Measurements from ENCODE around the gene RAI1.
A peak's percentile ranks its signal among the peaks of the same experiment; 100 is the strongest.

RAI1 gene

GRCh38 chr17:17849845-17850373 lies 168.7 kb downstream of the RAI1 start (continued):
- TF ChIP-seq ZNF391 (tag by site-specific recombination; IDR thresholded peaks at IDR 0.05; ENCODE audit: borderline replicate concordance, low read depth) (no peak), HOXC10 (CRISPR knock-in tag; IDR thresholded peaks at IDR 0.05) (no peak), ZNF202 (tag by site-specific recombination; IDR thresholded peaks at IDR 0.05; ENCODE audit: borderline replicate concordance) (no peak), KLF1 (tag by site-specific recombination; IDR thresholded peaks at IDR 0.05) (peak; percentile 28; the same call in 1 of the 2 replicates), ZSCAN16 (tag by site-specific recombination; IDR thresholded peaks at IDR 0.05) (no peak), ZNF544 (tag by site-specific recombination; IDR thresholded peaks at IDR 0.05) (no peak), SCRT1 (tag by site-specific recombination; IDR thresholded peaks at IDR 0.05; ENCODE audit: borderline replicate concordance) (peak; percentile 93), ZEB2 (tag by site-specific recombination; IDR thresholded peaks at IDR 0.05) (no peak), SCRT2 (tag by site-specific recombination; IDR thresholded peaks at IDR 0.05) (peak; percentile 97), ZNF239 (tag by site-specific recombination; IDR thresholded peaks at IDR 0.05) (no peak), ZBTB44 (tag by site-specific recombination; IDR thresholded peaks at IDR 0.05) (peak; percentile 94), PRDM4 (tag by site-specific recombination; IDR thresholded peaks at IDR 0.05) (no peak), ZSCAN5A (tag by site-specific recombination; IDR thresholded peaks at IDR 0.05) (no peak), ZBTB1 (tag by site-specific recombination; IDR thresholded peaks at IDR 0.05) (no peak), INSM2 (tag by site-specific recombination; IDR thresholded peaks at IDR 0.05) (no peak), ZBTB26 (tag by site-specific recombination; optimal IDR thresholded peaks at IDR 0.05) (no peak), ZNF2 (tag by site-specific recombination; IDR thresholded peaks at IDR 0.05) (no peak), ZNF660 (tag by site-specific recombination; IDR thresholded peaks at IDR 0.05) (0 out of 2 replicates have a peak, but pooled peaks have one; percentile 12), GLIS2 (tag by site-specific recombination; IDR thresholded peaks at IDR 0.05) (peak; percentile 31; the same call in 1 of the 2 replicates), ZNF404 (tag by site-specific recombination; IDR thresholded peaks at IDR 0.05) (no peak), GLIS1 (tag by site-specific recombination; IDR thresholded peaks at IDR 0.05) (peak; percentile 99), ZNF114 (tag by site-specific recombination; IDR thresholded peaks at IDR 0.05) (no peak), ZNF560 (tag by site-specific recombination; IDR thresholded peaks at IDR 0.05; ENCODE audit: borderline replicate concordance) (no peak), ZBTB49 (tag by site-specific recombination; IDR thresholded peaks at IDR 0.05; ENCODE audit: low read depth) (no peak), MEIS1 (CRISPR knock-in tag; IDR thresholded peaks at IDR 0.05; ENCODE audit: borderline replicate concordance) (no peak), ZNF416 (tag by site-specific recombination; IDR thresholded peaks at IDR 0.05) (no peak), SP3 (tag by site-specific recombination; IDR thresholded peaks at IDR 0.05) (no peak), ZFP69B (tag by site-specific recombination; IDR thresholded peaks at IDR 0.05) (no peak), TRIM28 (IDR thresholded peaks at IDR 0.05; ENCODE audit: borderline replicate concordance, low read length) (no peak), ZNF571 (tag by site-specific recombination; IDR thresholded peaks at IDR 0.05) (no peak), ZNF843 (tag by site-specific recombination; IDR thresholded peaks at IDR 0.05) (no peak), KLF9 (tag by site-specific recombination; IDR thresholded peaks at IDR 0.05; ENCODE audit: low read depth) (no peak)

Measured in HEK293 (cell line).